Left ventricle myocardium superior (tissue), 1 donor: ENCODE data around the gene GGA1. TPM values are rescaled to one million over a fixed set of nuclear protein-coding genes. Genes with fewer than 3 reads are reported as not detected.
"Not testable (repeated sequence)": the region's sequence is repeated elsewhere in the genome, so short reads cannot be mapped to it uniquely, and the experiment has no call there.

Experiments
- ATAC-seq: fragments of 200-7000 bp; cut with Tn5 transposase; one replicate; pipeline ENCODE4 v1.9.1; 2020; ENCODE audit warnings: mild to moderate bottlenecking, moderate library complexity
- DNase-seq: peaks from one replicate; pipeline ENCODE4 v3.0.0-alpha.2; 2020
- intact Hi-C: fragments of 100-400 bp; cut with micrococcal nuclease; formaldehyde crosslinking; loops from one replicate; pipeline ENCODE4 v1.11.0; 2022
- total RNA-seq: library from RNA; stranded (reverse); fragmentation: NEBNext Ultra II Directional; extraction: Animal tissue kit (Norgen Biotek cat#: 25700); gene quantifications from one replicate; pipeline ENCODE4 v1.2.1, GENCODE V29; 2021
- donor health status: DM: no; HTN: yes; CAD: no; lungs with severe emphysema.

GGA1 gene
- total RNA-seq, 1 donor from 2014 or later = 28.5 TPM

DNA sequence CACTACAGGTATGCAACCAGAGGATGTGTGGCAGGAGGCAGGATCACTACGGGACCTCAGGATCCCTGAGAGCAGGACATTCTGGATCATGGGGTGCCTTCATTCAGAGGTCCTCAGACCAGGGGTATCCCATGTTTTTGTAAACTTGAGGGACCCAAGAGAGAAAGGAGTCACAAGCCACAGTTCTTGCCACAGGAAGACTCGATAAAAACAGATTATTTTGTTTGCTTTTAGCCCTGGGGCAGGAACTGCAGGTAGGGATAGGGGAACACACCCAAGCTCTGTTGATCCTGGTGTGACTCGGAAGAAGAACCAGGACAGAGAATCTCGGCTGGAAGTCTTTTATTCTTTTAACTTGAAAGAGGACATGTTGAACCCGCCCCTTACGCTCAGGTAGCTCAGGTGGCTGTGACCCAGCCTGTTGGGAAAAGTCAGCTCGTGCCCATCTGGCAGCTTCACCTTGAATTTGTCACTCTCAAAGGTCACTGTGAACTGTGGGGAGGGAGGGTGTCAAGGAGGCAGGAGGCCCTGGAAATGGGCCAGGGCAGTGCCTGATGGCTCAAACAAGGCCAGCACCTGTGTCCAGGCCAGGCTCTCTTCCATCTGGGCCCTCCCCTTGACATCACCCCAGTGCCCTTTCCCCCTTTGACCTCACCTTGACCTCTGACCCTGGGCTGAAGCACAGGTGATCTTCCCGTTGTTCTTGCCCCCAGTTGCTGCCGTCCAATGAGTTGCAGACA lies 38.5 kb upstream of the GGA1 start:
- ATAC-seq (no peak), DNase-seq (peak; percentile 45)
- intact Hi-C loops = no loop called here

DNA sequence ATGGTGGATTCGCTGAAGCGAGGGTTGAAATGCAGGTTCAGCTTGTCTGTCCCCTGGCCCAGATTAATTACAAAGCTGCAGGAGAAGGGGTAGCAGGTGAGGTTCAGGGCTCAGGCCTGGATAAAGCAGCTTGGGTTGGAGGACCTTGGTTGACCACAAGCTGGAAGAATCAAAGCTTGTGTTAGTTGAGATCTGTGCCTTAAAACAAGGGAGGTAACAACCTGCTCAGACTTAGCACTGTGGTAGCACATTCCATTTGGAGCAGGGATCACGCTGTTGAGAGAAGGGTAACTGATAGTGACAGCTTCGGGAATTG lies 38.0 kb upstream of the GGA1 start:
- intact Hi-C loops = no loop called here
- ATAC-seq (no peak), DNase-seq (no peak)

DNA sequence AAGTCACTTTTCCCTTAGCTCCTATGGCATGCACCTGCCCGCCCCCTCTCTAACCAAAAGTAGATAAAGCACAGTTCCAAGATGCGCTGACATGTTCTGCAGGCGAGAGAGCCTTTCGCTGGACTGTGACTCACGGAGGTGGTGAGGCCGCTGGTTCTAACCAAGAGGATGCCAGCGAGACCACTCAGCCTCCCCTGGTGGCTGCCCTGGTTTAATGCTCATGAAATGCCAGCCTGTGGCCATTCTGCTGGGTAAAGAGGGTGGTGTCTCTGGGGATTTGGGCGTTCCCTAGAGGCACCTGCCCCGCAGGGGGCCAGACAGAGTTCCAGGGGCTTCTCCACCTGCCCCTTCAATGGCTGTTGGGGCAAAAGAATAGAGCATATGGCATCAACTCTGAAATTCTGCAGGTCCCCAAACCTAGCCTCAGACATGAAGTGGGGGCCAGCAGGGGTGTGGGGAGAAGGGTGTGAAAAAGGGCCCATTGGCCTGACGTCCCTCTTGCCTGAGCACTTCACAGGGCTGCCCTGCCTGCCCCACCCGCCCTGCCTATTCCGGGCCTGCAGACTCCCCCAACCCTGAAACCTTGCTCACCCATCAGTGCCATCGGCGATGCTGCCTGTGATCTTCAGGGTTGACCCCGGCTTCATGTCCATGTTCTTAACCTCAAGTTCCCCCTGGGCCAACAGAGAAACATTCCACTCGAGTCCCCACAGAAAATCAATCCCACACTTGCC lies 37.2 kb upstream of the GGA1 start:
- no peak for ATAC-seq
- intact Hi-C loops = no loop called here
- no peak for DNase-seq

DNA sequence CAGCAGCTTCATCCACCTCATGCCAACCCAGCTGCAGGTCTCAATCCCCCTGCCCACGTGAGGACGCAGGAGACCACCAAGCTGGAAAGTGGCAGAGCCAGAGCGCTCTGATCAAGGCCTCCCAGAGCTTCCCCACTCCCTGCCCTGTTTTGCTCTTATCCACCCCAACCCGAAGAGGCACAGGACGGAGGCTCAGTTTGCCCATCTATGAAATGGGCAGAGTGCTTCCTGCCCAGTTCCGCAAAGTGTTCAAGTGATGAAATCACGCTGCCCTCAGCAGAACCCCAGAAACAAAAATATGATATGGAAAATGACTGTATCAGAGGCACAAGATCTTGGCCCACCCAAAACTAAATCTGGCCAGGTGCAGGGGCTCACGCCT lies 36.7 kb upstream of the GGA1 start:
- intact Hi-C loops = no loop called here
- no peak for ATAC-seq
- DNase-seq = no peak

GRCh38 chr22:37575490-37576003 lies 33.1 kb upstream of the GGA1 start:
- DNase-seq (no peak), ATAC-seq (no peak)
- intact Hi-C loops = no loop called here

DNA sequence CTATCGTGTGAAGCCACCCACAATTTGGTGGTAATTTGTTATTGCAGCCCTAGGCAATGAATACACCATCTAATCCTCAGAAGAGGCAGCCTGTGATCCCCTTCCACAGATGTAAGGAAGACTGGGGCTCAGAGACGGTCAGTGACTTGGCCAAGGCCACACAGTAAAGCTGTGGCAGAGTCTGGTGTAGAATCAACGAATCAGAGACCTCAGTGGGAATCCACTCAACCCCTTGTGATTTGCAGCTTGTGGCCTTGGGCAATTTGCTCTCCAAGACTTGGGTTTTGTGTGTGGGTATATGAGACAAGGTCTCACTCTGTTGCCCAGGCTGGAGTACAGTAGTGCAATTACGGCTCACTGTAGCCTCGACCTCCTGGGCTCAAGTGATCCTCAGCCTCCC lies 30.6 kb upstream of the GGA1 start:
- DNase-seq (no peak), ATAC-seq (no peak)
- intact Hi-C loops = no loop called here

DNA sequence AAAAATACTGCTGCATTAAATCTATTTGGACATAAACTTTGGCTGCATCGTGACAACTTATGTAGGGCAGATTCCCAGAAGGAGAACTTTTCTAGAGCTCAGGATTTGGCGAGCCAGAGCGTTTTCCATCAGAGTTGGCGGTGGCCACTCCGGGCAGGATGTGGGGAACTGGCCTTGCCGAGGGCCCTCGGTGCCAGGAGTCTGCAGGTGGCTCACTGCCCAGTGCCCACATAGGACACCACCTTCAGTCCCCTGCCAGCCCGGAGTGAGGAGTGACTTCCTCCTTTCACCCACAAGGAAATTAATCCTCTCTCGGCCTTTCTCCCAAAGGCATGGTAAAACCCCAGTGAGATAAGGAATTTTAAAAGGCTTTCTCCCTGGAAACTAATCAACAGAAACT lies 27.1 kb upstream of the GGA1 start:
- intact Hi-C loops = no loop called here

DNA sequence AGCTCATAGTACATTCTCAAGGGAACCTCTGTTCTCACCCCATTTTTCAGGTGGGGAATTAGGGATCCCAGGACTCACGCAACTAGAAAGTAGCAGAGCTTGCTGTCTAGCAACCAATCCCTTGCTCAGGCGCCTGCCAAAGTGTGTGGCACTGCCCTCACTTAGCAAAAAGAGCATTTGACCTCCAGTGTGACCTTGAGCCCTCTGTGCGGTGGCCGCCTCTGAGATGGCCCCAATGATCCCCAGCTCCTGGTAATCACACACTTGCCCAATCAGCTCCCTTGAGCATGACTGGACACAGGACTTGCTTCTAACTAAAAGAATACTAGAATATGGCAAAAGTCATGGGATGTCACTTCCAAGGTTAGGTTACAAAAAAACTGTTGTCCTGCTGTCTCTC lies 26.1 kb upstream of the GGA1 start:
- DNase-seq (no peak), ATAC-seq (no peak)
- intact Hi-C loops = no loop called here

More for the DNA sequence above, 27.1 kb upstream of the GGA1 start:
- DNase-seq (peak; percentile 84), ATAC-seq (peak; percentile 97)

GRCh38 chr22:37588546-37589215 lies 20.0 kb upstream of the GGA1 start:
- intact Hi-C loops = no loop called here

DNA sequence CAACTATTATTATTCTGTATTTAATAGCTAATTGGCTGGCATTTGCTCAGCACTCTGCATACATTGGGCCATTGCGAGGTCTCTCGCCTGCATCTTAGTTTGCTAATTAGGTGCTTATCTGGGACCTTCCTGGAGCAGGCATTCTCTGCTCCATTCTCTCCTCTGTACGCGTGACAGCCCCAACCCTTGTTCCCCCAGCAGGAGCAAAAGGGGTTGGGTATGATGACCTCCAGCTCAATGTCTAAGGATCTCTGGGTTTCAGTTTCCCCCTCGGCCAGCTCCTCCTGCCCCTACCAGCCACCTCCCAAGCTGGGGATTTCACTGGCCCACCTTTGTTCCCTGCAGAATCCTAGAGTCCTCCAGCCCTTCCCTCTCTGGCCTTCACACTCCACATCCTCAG lies 19.0 kb upstream of the GGA1 start:
- intact Hi-C loops = no loop called here
- no peak for ATAC-seq
- no peak for DNase-seq

More at GRCh38 chr22:37588546-37589215, 20.0 kb upstream of the GGA1 start:
- ATAC-seq (no peak), DNase-seq (no peak)

- ATAC-seq, DNase-seq, intact Hi-C loops: not testable (repeated sequence)
These were observed 17.6 kb upstream of the GGA1 start for GRCh38 chr22:37591081-37591480.

DNA sequence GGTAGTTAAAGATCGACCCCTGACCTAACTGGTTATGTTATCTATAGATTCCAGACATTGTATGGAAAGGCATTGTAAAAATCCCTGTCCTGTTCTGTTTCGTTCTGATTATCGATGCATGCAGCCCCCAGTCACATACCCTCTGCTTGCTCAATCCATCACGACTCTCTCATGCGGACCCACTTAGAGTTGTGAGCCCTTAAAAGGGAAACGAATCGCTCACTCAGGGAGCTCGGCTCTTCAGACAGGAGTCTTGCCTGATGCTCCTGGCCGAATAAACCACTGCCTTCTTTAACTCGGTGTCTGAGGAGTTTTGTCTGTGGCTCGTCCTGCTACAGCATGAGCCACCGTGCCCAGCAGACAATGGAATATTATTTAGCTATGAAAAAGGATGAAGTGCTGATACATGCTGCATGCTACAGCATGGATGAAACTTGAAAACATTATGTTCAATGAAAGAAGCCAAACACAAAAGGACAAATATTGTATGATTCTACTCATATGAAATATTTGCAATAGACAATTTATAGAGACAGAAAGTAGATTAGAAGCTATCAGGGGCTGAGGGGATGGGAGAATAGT lies 16.7 kb upstream of the GGA1 start:
- DNase-seq (no peak), ATAC-seq (no peak)
- intact Hi-C loops = loop anchor here (2.0 kb wide), 1 partner anchor 53 kb away; no protein-coding TSS in a partner anchor

GRCh38 chr22:37594237-37594636 lies 14.4 kb upstream of the GGA1 start:
- ATAC-seq (no peak), DNase-seq (no peak)
- intact Hi-C loops = no loop called here

DNA sequence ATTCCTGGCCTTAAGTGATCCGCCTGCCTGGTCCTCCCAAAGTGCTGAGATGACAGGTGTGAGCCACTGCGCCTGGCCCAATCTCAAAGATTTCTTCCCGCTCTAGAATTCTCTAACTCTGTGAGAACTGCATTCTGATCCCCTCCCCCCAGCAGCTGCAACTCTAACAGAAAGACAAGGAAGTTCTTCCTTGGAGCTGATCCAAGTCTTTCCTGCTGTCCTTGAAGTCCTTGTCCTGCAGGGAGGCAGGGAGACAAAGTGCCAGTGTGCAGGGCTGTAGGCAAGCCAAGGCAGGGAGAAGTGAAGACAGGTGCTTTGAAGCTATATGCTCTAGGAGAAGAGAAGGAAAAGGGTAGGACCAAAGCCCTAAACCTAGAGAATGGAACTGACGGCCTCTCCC lies 9.5 kb upstream of the GGA1 start:
- peak; percentile 35 for ATAC-seq
- intact Hi-C loops = no loop called here

GRCh38 chr22:37601203-37601539 lies 7.5 kb upstream of the GGA1 start:
- ATAC-seq (no peak), DNase-seq (no peak)
- intact Hi-C loops = no loop called here

More for the DNA sequence above, 9.5 kb upstream of the GGA1 start:
- no peak for DNase-seq

- DNase-seq = no peak
- ATAC-seq = peak; percentile 23
These were observed 6.8 kb upstream of the GGA1 start for GRCh38 chr22:37601540-37602442.

GRCh38 chr22:37602546-37603277 lies 5.9 kb upstream of the GGA1 start:
- ATAC-seq, DNase-seq, intact Hi-C loops: not testable (repeated sequence)

More at GRCh38 chr22:37601540-37602442, 6.8 kb upstream of the GGA1 start:
- intact Hi-C loops = no loop called here

DNA sequence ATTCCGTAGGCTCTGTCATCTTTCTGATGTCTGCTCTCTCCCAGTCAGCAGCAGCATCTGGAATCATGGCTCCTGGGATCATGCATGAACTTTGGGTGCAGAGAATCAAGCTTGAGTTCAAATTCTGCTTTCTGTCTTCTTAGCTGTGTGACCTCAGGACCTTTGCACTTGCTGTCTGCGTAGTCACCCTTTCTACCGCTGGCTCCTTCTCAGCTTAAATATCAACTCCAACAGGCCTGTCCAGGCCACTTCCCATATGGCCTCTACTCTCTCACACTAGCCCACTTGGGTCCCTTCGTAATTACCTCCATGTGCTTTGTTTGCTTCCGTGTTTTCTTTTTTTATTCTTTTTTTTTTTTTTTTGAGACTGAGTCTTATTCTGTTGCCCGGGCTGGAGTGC lies 4.6 kb upstream of the GGA1 start:
- DNase-seq (no peak), ATAC-seq (no peak)
- intact Hi-C loops = no loop called here
